Gastrocnemius medialis (tissue), 4 donors: Measurements from ENCODE around the gene ATM.
"Not testable (repeated sequence)": the region's sequence is repeated elsewhere in the genome, so short reads cannot be mapped to it uniquely, and the experiment has no call there.

Source experiments
- POLR2A ChIP-seq, 2 donors: fragments of 450-650 bp; IDR thresholded peaks; one replicate each; pipeline ENCODE4 v1.6.1; 2017; ENCODE audit warnings: antibody characterized with exemption in 2 of 2, mild to moderate bottlenecking in 2 of 2, moderate library complexity in 2 of 2
- TF ChIP-seq, protein P1 (sequence below), 5 experiments: fragments of 450-650 bp in 3 of 5; fragments of 200-600 bp in 2 of 5; sonication (generic) in 2 of 5; IDR thresholded peaks in 4 of 5; conservative IDR thresholded peaks in 1 of 5; 1 replicate in 4 of 5; 2 replicates in 1 of 5; pipeline ENCODE4 v1.5.1; 2016 to 2019; ENCODE audit warnings: antibody characterized with exemption in 5 of 5, mild to moderate bottlenecking in 3 of 5, moderate library complexity in 3 of 5

DNA sequence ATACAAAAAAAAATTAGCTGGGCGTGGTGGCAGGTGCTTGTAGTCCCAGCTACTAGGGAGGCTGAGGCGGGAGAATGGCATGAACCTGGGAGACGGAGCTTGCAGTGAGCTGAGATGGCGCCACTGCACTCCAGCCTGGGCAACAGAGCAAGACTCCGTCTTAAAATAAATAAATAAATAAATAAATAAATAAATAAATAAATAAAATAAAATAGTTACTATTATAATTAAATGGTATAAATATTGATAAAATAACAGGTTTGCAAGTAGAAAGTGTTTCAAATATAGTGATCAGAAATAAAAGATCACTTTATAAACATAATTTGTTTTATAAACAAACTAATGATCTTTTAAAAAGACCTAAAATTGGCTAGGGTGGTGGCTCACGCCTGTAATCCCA, 173.8 kb downstream of the ATM start:
- TF ChIP-seq, protein P1, sequence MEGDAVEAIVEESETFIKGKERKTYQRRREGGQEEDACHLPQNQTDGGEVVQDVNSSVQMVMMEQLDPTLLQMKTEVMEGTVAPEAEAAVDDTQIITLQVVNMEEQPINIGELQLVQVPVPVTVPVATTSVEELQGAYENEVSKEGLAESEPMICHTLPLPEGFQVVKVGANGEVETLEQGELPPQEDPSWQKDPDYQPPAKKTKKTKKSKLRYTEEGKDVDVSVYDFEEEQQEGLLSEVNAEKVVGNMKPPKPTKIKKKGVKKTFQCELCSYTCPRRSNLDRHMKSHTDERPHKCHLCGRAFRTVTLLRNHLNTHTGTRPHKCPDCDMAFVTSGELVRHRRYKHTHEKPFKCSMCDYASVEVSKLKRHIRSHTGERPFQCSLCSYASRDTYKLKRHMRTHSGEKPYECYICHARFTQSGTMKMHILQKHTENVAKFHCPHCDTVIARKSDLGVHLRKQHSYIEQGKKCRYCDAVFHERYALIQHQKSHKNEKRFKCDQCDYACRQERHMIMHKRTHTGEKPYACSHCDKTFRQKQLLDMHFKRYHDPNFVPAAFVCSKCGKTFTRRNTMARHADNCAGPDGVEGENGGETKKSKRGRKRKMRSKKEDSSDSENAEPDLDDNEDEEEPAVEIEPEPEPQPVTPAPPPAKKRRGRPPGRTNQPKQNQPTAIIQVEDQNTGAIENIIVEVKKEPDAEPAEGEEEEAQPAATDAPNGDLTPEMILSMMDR (IDR thresholded peaks at IDR 0.05 in 4 of 5, conservative IDR thresholded peaks at IDR 0.05 in 1 of 5): not testable (repeated sequence)
- TF ChIP-seq POLR2A (IDR thresholded peaks at IDR 0.05): not testable (repeated sequence)
